NCI-H446 (cell line): ENCODE results near the gene ARRDC1.
"Not testable (repeated sequence)": the region's sequence is repeated elsewhere in the genome, so short reads cannot be mapped to it uniquely, and the experiment has no call there.

ENCODE experiments used
- DNase-seq, 2 experiments: peaks; one replicate each; lab custom pipeline; 2025; lab: John Stamatoyannopoulos, UW

ARRDC1 gene

DNA sequence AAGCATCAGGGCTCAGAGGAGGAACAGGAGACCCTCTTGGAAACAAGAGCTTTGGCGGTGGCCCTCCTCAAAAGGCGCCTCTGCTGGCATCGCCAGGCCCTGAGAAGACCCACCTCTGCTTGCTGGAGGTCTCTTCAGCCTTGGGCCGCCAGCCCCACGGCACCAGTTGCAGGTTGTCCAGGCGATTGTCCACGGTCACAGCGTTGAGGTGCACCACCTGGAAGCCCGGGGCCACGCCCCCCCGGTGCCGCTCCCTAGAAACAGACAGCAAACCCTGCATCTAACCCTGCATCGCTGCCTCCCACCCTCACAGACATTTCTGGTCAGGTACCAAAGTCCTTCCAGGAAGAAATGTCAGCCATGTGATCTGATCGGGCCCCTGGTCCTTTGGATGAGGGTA, 18.6 kb upstream of the ARRDC1 start:
- DNase-seq, result no peak

DNA sequence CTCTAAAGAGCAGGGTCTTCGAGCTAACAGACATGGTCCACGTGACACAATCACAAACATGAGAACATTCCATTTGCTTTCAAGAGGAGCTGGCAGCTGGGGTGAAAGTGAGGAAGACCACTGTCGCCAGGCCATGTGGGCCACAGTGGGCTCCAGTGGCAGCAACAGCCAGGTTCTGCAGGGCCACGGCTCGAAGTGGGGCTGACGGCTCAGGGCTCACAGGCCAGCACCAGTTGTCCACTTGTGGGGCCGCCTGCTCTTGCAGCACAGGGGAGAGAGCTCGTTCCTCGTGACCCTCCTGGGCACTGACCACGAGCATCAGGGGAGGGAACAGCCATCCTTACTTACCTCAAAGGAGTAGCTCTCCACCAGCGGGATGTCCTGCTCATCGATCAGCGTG, 17.2 kb upstream of the ARRDC1 start:
- DNase-seq, result no peak

DNA sequence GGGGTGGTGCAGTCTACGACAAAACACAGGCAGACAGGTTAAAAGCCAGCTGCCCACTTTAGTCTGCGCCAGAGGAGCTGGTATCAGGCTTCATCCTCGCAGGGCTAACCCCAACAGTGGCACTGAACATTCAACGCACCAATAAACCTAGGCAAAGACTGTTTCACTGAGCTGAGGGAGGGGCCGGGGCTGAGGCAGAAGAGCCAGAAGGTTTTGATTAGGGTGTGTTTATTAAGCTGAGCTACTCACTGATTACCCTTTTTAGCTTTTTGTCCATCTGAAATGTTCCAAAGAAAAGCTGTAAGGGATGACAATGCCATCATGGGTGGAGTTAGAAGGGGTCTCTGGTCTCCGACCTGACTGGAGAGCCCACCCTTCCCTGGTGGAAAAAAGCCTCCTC, 16.6 kb upstream of the ARRDC1 start:
- DNase-seq, result no peak

DNA sequence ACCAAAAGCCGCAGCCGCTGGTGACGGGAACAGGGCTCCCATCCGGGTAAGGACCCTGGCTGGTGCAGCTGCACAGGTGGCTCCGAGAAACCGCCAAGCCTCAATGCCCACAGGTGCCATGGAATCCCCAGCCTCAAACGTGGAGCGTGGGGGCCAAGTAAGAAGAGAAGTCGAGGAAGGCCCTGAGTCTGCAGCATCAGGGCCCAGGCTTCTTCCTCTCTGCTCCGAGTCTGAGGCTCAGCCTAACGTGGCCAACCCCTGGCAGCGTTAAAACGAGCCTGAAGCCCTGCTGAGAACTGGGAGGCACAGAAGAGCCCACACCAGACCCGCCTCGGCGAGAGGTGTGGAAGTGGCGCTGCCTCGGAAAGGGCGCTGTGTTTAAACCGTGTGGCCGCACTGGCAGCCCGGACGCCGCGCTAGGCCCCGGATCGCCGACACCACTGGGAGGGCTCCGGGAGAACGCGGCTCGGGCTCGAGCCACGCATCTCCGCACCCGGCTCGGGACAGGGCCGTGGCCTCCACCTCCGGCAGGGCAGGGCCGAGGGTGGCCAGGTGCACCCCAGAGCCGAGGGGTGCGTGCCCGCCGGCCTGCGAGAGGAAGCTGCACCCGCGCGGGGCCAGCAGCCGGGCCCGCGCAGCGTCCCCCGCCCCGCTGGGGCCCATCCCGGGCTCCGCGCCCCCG, 15.9 kb upstream of the ARRDC1 start:
- no peak for DNase-seq

DNA sequence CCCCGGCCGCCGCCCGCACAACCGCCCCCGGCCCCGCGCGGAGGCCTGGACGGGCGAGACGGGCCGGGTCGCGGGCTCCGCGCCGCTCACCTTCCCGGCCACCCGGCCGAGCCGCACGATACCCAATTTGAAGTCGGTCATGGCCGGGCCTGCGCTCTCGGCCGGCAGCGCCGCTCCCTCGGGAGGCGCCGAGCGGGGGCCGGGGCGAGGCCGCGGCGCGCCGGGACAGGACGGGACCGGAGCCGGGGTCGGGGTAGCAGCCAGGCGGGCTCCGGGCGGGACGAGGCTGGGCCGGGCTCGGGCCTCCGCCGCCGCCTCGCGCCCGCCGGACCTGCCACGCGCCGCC, 15.4 kb upstream of the ARRDC1 start:
- no peak for DNase-seq

DNA sequence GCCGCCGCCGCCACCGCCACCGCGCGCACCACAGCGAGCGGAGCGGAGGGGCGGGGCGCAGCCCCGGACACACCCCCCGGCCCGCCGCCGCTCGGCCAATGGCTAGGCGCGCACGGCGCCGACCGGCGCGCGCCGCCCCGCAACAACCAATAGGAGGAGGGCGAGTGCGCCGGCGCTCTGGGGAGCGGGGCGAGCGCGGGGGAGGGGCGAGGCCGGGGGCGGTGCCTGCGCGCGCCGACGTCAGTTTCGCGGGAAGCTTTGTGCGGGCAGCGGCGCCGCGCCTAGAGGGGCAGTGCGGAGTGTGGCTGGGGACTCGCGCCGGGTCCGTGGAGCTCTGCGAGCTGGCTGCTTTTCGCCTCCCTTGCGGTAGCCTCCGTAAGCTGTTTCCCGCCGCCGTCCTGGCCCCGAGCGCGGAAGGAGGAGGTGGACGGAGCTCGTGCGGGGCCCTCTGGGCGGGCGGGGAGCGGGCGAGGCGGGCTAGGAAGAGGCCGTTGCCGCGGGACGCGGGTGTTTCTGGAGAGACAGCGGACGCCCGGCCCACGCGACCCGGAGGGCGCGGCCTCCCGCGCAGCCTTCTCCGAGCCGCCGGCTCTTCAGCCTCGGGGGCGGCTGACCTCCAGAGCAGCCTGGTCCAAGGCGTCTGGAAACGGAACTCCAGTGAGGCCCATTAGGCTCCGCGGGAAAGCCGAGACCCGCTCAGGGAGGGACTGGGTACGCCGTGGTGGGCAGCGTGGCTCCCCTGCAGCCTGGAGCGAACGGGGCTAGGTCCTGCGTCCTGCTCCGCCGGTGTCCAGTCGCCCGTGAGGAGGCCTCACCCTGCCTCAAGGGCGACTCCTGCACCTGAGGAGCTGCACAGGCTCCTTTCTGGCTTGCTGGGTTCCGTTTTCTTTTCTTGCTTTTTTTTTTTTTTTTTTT, 14.8 kb upstream of the ARRDC1 start, which contains the start of gene ZMYND19:
TSS of gene ZMYND19 (minus strand) at position 44 of the 915 bp plus-strand sequence. CDS start 249 bp downstream, outside the sequence.
- DNase-seq, result peak; percentile 39 to 85

DNA sequence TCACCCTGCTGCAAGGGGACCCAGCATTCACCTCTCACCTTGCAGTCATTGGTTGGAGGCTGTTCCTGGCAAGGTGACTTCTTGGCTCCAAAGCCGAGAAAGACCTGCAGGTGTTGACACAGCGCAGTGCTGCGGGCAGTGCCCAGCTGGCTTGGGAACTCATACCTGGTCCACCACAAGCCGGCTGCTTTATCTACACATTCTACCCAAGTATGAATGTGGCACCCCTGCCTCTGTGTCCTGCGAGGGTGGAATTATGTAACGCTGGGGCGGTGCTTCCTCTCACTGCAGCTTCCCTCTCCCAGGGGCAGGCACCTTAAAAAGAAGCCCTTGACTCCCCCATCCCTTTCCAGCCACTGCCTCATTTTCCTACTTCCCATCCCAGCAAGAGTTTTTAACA, 12.7 kb upstream of the ARRDC1 start:
- no peak for DNase-seq

DNA sequence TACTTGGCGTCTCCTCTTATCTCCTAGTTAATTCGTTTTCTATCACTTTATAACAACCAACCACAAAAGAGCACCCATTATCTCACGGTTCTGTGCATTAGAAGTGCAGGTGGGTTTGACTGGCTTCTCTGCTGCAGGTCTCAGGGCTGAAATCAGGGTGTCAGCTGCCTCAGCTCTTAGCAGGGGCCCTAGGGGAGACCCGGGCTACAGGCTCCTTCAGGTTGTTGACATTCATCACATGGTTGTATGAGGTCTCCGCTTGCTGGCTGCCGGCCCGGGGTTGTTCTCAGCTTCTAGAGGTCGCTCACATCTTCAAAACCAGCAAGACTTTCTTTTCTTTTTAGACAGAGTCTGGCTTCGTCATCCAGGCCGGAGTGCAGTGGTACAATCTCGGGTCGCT, 12.3 kb upstream of the ARRDC1 start:
- DNase-seq, result no peak

DNA sequence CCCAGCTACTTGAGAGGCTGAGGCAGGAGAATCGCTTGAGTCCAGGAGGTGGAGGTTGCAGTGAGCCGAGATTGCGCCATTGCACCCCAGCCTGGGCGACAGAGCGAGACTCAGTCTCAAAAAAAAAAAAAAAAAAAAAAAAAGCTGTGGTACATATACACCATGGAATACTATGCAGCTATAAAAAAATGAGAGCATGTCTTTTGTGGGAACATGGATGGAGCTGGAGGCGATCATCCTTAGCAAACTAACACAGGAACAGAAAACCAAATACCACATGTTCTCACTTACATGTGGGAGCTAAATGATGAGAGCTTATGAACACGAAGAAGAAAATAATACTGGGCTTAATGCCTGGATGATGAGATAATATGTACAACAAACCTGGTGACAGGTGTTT, 8.9 kb upstream of the ARRDC1 start:
- DNase-seq, result not testable (repeated sequence)

DNA sequence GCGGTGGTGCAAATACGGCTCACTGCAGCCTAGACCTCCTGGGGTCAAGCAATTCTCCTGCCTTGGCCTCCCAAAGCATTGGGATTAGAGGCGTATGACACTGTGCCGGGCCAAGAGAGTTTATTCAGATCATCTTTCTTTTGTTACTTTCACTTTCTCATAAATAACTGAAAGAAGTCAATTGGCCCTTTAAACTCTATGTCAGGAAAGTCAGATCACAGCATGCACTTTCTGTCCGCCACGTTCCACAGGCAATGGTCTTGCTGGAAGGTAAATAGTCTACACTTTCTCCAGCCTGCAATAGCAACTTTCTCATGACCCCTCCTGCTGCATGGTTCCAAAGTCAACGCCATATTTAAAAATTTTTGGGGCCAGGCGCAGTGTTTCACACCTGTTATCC, 6.5 kb upstream of the ARRDC1 start:
- no peak for DNase-seq

DNA sequence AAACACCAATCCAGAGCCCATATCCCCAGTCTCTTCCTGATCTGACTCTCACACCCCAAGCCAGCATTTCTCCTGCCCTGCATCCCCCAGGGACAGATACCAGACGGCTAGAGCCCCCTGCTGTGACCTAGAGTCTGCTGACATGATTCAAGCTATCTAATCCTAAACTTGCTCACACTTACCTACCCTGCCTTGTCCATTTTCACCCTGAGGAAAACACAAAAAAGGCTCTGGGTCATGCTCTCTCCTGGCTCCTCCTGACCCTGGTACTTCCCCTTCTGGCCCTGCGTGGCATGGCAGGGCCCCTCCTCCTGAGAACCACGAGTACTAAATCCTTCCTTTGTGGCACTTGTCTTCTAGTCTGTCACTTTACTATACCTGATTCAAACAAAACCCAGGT, 2.8 kb upstream of the ARRDC1 start:
- DNase-seq, result no peak

DNA sequence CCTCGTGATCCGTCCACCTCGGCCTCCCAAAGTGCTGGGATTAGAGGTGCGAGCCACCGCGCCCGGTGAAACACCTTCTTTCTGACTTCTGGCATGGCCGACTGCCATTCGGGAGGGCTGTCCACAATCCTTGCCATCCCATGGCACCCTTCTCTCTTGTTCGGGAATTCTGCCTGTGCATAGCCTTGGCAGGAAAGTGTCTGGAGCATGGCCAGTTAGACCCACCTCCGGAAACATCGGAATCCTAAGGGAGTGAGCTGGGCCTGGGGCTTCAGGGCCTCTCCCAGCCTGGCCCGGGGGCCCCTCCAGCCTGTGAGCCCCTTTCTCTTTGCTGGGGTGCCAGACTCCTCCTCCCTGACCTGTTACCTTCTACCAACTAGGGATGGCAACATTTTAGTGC, 1.6 kb upstream of the ARRDC1 start:
- DNase-seq, result no peak

DNA sequence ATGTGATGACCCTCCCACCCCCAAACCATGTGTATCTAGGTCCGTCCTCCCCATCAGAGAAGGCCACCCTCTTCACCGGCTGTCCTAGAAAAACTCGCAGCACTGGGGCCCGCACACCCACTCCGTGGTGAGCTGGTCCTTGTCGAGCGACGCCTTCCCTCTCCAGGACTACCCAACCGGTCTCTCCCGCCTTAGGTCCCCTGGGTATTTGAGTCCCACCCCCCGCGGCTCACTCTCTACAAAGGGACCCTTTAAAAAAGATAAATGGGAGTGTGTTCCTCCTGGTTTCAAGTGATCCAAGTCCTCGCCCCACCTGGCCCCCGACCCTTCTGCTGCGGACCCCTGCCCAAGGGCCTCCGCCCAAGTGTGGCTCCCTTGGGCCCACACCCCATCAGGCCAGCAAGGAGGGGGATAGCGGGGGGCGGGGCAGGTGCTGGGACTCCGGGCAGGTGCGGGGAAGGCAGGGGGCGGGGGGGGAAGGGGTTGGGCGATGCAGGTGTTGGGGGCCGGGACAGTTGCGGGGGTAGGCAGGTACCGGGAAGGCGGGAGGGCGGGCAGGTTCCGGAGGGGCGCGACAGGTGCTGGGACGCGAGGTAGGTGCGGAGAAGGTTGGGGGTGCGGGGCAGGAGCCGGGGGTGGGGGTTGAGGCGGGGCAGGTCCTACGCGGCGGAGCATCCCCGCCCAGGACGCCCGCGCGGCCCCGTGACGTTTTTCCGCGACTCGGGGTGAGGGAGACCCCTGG, 970 bp upstream of the ARRDC1 start:
- DNase-seq, result no peak

DNA sequence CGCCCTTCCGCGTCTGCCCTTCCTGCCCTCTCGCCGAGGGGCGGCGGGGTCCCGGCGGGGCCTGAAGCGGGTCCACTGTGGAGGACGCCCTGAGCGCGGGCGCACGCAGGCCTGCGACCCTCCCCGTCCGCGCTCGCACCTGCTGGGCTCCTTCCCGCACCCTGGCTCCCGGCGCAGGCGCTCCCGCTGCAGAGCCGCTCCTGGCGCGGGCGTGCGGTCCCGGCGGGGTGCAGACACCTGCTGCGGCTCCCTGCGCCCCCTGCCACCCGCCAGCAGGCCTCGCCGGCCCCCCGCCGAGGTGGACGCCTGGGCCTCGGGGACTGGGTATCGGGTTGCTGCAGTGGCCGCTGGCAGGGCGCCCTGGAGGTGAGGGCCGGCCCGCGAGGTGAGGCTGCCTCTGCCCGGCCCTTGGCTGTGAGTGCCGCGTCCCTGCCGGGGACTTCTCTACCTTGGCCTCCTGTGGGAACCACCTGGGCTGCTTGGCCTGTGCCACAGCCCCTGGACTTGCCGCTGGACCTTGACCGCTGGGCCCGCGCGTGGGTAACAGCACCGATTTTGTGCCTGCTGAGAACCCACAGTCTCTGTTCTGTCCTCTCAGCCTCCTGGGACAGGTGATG, 627 bp downstream of the ARRDC1 start:
- no peak for DNase-seq

DNA sequence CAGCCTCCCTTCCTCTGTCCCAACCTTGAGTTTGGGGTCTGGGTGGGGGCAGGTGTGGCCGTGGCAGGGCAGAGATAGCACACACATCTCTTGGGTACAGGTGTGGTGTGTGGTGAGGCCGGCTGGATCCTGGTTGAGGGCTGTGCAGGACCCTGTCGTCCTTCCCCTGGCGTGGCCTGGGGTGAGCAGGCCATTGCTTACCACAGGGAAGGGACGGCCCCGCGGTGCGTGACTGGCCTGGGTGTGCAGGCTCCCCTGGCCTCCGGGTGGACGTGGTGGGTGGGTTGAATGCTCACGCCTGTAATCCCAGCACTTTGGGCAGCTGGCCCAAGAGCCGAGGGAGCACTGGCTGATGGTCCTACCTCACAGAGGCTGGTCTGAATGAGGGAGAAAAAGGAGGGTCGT, 1.2 kb downstream of the ARRDC1 start:
- DNase-seq, result no peak

DNA sequence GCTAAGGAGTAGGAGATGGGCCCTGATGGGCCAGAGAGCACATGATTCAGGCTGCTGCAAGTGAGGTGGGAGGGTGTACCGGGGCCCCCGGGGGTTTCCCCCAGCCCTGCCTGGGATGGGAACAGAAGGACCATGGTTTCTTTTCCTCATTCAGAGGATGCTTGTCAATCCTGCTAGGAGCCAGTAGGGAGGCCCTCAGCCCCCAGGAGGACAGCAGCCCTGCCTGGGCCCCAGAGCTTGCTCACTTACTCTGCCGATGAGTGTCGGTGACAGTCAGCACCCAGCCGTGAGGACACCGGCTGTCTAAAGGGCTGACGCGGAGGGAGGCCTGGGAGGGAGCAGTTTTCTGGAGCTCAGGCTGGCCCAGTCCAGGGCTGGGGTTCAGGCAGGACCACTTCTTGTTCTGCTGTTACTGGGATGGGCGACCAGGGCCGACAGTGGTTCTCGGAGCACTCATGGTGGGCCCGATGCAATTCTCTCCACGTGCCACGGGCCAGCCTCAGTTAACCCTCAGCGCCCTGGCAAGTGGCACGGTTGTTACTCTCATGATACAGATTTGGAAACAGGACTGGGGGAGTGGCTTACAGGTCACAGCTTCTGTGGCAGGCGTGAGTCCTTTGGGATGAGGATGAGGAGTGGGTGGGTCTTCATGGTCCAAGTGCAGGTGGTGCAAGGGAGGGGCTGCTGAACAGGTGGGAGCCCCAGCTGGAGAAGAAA, 1.8 kb downstream of the ARRDC1 start:
- no peak for DNase-seq

DNA sequence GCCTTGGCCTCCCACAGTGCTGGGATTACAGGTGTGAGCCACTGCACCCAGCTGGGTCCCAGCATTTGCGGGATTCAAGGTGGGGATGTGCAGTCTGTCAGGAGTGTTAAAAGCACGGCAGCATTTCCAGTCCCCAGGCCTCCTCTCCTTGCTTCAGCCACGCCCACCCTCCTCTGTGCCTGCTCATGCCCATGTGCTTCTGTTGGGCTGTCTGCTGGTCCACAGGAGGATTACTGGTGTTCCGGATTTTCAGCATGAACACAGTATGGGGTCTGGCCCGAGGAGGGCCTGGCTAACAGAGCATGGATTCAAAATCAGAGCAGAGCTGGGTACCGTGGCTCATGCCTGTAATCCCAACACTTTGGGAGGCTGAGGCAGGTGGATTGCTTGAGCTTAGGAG, 5.5 kb downstream of the ARRDC1 start:
- DNase-seq, result no peak

DNA sequence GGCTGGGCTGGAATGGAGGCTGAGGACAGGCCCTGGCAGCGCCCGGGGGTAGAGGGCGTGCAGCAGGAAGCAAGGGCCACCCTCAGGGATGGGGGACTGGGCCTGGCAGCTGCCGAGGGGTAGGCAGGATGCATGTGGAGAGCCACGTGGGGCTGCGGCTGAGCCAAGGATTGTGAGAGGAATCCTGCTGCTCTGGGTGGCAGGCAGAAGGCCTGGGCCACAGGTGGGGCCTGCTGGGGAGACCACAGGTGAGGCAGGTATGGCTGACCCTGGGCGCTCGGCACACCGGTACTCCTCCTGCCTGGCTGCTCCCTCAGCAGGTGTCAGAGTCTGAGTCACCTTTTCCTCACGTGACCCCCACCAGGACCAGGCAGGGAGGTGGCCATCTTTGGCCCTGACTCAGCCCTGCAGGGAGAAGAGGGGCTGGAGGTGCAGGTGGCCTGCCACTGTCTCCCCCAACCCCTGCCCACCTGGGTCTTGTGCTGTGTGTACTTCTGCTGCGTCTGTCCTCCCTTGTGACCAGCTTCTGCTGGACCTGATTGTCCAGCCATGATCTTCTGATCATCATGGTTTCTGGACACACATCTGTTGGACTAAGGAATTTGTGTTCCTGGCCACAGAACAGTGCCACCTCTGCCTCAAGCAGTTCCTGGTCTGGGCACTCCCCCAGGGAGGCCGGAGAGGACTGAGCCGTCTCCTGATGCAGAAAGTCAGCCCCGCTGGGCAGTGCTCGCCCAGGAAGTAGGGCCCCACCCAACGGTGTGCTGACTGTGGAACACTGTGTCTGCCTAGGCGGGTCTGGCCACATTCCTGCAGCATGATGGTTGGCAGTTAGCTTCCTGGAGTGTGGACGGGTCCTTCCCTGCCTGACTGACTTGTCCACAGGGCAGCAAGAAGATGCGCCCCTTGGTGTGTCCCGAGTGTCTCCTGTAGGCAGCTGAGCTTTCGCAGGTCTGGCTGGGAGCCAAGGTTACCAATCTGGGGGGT, 6.4 kb downstream of the ARRDC1 start:
- no peak for DNase-seq

DNA sequence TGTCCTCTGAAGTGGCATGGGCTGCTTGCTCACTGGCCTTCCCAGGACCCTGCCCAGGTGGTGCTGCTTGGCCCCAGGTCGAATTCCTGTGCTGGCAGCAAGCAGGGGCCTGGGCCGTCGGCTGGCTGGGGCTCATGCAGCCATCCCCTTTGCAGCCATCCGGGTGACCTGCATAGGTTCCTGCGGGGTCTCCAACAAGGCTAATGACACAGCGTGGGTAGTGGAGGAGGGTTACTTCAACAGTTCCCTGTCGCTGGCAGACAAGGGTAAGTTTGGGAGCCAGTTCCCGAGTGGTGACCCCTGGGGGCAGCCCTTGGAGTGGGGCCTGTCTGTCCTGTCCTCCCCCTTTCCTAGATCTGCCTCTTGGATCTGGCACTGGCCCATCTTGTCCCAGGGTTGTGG, 7.3 kb downstream of the ARRDC1 start:
- no peak for DNase-seq

DNA sequence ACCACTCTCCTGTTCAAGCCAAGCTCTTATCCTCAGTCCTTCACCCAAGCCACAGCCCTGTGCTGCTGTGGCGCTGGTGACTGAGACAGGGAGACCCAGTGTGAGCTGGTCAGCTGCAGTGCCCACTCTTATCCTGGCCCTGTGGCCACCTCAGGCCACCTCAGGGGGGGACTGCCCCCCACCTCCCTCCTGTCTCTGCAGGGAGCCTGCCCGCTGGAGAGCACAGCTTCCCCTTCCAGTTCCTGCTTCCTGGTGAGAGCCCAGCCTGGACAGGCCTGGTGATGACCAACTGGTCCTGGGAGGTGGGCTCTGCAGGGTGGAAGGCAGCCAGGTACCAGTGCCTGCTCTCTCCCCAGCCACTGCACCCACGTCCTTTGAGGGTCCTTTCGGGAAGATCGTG, 7.8 kb downstream of the ARRDC1 start:
- DNase-seq, result no peak
